Measurements from ENCODE around the gene PSME3IP1. TPM values are rescaled to one million over a fixed set of nuclear protein-coding genes. Genes with fewer than 3 reads are reported as not detected.

The PSME3IP1 gene
- total and polyA plus RNA-seq, 2 of the 8 experiments (the other 6 are each of a cell fraction or from before 2014, with no cell fraction given), result 95.1 to 98.3 TPM

- TF ChIP-seq CHD7 (IDR thresholded peaks at IDR 0.05; ENCODE audit: insufficient replicate concordance, low read length), result no peak
- no peak for TF ChIP-seq CREB1 (IDR thresholded peaks at IDR 0.05)
- TF ChIP-seq TAF1 (IDR thresholded peaks at IDR 0.05; ENCODE audit: low read depth, low read length), result no peak
- TF ChIP-seq SIX5 (IDR thresholded peaks at IDR 0.05; ENCODE audit: low read depth, low read length), result no peak
- no peak for TF ChIP-seq CEBPB (IDR thresholded peaks at IDR 0.05; ENCODE audit: low read depth, low read length)
- TF ChIP-seq SIN3A (conservative IDR thresholded peaks at IDR 0.05 in 1 of 2, IDR thresholded peaks at IDR 0.05 in 1 of 2; ENCODE audit: low read depth in 1 of 2, low read length in 2 of 2), result no peak
These were observed 873 bp downstream of the PSME3IP1 start (continued) for GRCh38 chr16:57184887-57185445.
